ENCODE results near the gene MAST4.

GRCh38 chr5:67133776-67134175 lies 537.6 kb downstream of the MAST4 start:
- TF ChIP-seq EZH2phosphoT487 (IDR thresholded peaks at IDR 0.05; ENCODE audit: borderline replicate concordance, low read length) (no peak), CTCF (IDR thresholded peaks at IDR 0.05; ENCODE audit: low read depth, low read length, poor library complexity, severe bottlenecking) (no peak)

Data from DOHH2 (cell line).